ENCODE data around the gene ATG101. TPM values are rescaled to one million over a fixed set of nuclear protein-coding genes. Genes with fewer than 3 reads are reported as not detected.

ATG101 gene
- total RNA-seq, 1 donor from 2014 or later: 26.5 TPM

- DNase-seq: no peak
- ATAC-seq: no peak
- intact Hi-C loops (cut with micrococcal nuclease): no loop called here
Observed at GRCh38 chr12:52067081-52067374, 2.8 kb upstream of the ATG101 start.

DNA sequence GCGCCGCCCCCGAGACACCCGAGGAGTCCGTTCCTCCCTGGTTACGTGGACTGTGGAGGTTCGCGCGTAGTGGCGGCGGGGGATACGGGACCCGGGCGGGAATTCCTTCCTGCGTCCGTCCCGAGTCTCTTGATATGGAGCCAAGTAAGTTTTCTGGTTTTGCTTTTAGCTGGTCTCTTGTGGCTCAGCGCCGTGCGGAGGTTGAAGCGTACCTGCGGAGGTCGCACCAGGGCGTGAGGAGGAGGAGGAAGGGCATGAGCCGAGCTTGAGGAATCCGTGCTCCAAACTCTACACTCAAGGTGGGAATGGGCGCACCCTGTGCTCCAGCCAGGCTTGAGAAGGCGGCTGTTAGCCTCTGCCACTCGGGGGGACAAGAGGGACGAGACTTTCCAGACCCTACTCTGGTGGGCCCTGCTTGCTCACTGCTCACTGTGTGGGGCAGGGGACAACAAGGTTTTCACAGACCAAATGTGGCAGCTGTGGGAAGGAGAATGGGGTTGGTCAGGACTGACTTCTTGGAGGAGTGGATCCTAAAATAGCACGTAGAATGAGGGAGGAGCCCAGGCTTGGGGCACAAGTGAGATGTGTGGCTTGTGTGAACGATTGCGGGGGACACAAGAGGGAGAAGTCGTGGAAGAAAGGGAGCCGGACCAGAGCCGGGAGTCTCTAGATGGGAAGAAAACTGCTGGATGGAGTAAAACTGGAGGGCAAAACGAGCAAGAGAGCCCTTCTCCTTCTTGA is 577 bp downstream of the ATG101 start:
- ATAC-seq: peak; percentile 30
- intact Hi-C loops (cut with micrococcal nuclease): no loop called here
- DNase-seq: no peak

- ATAC-seq (no peak), DNase-seq (peak; percentile 67)
- intact Hi-C loops (cut with micrococcal nuclease): no loop called here
Observed at GRCh38 chr12:52073531-52074381, 4.0 kb downstream of the ATG101 start.

- ATAC-seq (no peak), DNase-seq (no peak)
- intact Hi-C loops (cut with micrococcal nuclease): no loop called here
Observed at GRCh38 chr12:52074971-52075724, 5.4 kb downstream of the ATG101 start.

DNA sequence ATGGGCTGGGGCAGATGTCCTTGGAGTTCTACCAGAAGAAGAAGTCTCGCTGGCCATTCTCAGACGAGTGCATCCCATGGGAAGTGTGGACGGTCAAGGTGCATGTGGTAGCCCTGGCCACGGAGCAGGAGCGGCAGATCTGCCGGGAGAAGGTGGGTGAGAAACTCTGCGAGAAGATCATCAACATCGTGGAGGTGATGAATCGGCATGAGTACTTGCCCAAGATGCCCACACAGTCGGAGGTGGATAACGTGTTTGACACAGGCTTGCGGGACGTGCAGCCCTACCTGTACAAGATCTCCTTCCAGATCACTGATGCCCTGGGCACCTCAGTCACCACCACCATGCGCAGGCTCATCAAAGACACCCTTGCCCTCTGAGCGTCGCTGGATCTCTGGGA is 7.0 kb downstream of the ATG101 start:
- intact Hi-C loops (cut with micrococcal nuclease): no loop called here
- ATAC-seq (no peak), DNase-seq (no peak)

GRCh38 chr12:52078276-52078675 is 8.5 kb downstream of the ATG101 start:
- intact Hi-C loops (cut with micrococcal nuclease): no loop called here
- no peak for DNase-seq
- no peak for ATAC-seq

DNA sequence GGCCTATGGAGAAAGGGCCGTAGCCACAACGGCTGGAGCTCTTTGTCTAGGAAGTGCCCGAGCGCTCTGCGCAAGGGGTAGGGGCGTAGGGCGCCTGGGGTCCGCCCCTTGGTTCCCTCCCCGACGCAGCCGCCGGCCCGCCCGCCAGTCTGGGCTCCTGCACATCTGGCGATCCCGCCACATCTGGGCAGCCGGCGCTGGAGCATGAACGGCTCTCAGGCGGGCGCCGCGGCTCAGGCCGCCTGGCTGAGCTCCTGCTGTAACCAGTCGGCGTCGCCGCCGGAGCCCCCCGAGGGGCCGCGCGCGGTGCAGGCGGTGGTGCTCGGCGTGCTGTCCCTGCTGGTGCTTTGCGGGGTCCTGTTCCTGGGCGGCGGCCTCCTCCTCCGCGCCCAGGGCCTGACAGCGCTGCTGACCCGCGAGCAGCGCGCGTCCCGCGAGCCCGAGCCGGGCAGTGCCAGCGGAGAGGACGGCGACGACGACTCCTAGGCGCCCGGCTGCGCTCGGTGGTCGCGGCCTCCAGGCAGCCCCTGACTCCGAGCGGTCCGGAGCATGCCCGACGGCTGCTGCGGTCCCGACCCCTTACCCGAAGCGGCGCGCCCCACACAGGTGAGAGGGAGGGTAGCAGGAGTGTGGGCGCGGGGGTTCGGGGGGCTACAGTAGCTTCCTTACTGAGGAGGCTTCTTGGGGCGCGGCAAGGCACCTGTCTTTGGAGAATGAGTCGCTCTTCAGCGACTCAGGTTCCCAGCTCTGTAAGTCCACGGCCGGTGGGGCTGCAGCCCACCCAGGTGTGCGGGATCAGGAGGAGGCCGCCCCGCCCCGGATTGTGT is 10.0 kb downstream of the ATG101 start, which contains the start of gene SMIM41:
TSS of gene SMIM41 (plus strand) at position 129 of the 827 bp plus-strand sequence. CDS start at position 205, 76 bp downstream.
- ATAC-seq (peak; percentile 33), DNase-seq (no peak)
- intact Hi-C loops (cut with micrococcal nuclease): loop anchor here (5.0 kb wide), 1 partner anchor 52 kb away; no protein-coding TSS in a partner anchor

GRCh38 chr12:52080403-52081251 is 10.8 kb downstream of the ATG101 start:
- intact Hi-C loops (cut with micrococcal nuclease): loop anchor here (5.0 kb wide), 1 partner anchor 53 kb away; no protein-coding TSS in a partner anchor
- DNase-seq (no peak), ATAC-seq (peak; percentile 4)

DNA sequence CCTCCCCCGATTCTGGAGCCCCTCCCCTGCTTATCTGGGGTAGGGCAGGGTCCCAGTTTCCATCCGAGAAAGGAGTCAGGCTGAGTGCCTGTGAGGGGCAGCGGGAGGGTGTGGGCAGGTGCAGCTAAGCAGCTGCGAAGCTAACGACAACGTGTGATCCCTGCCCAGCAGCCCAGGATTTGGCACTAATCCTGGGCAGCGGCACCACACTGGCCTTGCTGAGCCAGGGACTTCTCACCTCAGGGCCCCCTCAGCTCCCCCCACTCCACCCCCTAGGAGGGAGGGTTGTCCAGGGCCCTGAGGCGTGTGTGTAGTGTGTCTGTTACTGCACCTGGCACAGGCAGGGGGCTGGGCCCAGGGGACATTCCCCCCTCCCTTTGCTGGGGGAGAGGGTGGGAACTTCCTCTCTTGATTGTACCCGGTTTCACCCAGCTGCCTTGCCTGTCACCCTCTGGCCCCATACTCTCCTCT is 11.5 kb downstream of the ATG101 start:
- ATAC-seq (peak; percentile 11), DNase-seq (no peak)
- intact Hi-C loops (cut with micrococcal nuclease): loop anchor here (5.0 kb wide), 1 partner anchor 54 kb away; no protein-coding TSS in a partner anchor

- DNase-seq: peak; percentile 67
- ATAC-seq: peak; percentile 69
- intact Hi-C loops (cut with micrococcal nuclease): loop anchor here (5.0 kb wide), 1 partner anchor 55 kb away; no protein-coding TSS in a partner anchor
Observed at GRCh38 chr12:52082026-52082668, 12.4 kb downstream of the ATG101 start.

DNA sequence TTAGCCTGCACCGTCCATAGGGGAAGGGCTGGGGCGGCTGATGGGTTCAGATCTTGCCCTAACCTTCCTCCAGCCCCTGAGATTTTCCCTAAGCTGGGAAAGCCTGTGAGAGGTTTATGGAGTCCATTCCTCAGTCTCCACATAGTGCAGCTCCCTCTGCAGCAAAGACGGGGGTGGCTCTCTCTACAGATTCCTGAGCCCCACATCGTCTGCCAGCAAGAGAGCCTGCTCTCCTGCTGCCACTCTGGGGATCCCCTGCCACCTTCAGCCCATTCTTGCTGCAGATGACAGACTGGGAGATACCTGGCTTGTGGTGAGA is 12.8 kb downstream of the ATG101 start:
- intact Hi-C loops (cut with micrococcal nuclease): loop anchor here (5.0 kb wide), 1 partner anchor 55 kb away; no protein-coding TSS in a partner anchor
- ATAC-seq (no peak), DNase-seq (no peak)

DNA sequence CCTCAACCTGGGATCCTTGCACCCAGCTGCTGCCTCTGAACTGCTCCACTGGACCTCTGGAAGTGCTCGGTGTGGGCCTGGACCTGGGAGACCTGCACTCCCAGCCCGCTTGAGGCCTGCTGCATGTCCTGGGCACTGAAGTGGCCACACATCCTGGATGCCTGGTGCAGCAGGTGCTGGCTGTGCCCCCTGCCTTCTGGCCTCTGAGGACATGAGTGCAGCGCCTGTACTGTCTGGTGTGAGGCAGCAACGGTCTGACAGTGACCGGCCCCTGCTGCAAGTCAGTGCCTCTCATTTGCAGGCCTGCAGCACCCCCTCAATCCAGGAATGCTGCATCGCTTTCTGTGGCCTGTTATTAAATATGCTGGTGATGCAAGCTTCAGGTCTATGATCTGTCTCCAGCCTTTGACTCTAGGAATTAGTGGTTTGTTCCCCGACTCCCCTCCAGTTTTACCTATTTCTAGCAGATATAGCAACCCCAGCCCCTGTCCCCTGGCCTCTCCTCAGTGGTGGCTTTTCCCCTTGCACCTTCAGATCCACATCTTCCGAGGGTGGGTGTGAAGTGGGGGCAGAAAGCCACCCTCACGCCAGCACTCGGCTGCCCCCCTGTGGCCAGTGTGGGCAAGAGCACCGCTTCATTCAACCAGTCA is 13.3 kb downstream of the ATG101 start:
- intact Hi-C loops (cut with micrococcal nuclease): loop anchor here (5.0 kb wide), 1 partner anchor 56 kb away; no protein-coding TSS in a partner anchor
- peak; percentile 55 for ATAC-seq

DNA sequence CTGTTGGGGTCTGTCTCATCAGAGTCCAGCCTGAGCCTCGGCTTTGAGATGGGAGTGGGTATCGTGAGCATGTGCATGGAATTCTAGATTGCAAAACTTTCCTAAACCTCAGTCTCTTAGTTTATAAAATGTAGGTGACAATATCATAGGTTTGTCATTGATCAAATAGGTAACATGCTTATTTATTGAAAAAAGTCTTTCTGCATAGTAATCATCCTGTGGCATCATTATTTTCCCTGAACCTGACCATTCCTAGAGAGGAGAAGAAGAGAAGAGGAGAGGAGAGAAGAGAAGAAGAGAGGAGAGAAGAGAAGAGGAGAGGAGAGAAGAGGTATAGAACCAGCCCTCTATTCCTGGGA is 13.8 kb downstream of the ATG101 start:
- DNase-seq (no peak), ATAC-seq (no peak)
- intact Hi-C loops (cut with micrococcal nuclease): loop anchor here (5.0 kb wide), 1 partner anchor 56 kb away; no protein-coding TSS in a partner anchor

More for the DNA sequence above, 13.3 kb downstream of the ATG101 start:
- DNase-seq: peak; percentile 75

DNA sequence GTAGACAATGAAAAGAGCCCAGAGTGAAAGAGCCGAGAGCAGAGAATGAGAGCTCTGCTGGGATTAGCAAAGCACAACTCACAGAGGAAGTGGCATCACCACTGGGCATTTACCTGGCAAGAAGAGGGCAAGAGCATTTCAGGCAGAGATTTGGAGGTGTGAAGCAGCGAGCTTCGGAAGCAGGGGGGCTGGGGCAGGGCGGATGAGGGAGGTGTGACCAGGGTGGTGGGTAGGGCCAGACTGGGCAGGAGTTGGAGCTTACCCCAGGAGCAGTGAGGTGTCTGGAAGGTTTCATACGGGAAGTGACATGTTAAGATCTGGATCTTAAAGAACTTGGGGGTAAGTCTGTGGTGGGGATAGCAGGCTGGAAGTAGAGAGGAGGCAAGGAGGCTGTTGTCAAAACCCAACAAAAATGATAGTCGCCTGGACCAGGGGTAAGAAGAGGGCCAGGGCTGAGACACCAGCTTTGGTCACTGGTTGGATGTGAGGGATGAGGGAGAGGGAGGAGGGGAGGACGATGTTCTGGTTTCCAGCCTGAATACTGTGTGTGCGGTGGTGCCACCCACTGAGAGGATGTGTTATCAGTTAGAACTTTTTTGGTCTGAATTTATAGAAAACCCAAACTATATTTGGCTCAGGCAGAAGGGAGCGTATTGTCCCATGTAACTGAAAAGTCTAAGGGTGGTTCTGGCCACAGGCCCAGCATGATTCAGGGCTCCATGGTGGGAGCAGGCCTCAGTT is 14.9 kb downstream of the ATG101 start:
- ATAC-seq (no peak), DNase-seq (no peak)
- intact Hi-C loops (cut with micrococcal nuclease): loop anchor here (5.0 kb wide), 1 partner anchor 57 kb away; no protein-coding TSS in a partner anchor

GRCh38 chr12:52085682-52086180 is 16.0 kb downstream of the ATG101 start:
- ATAC-seq: no peak
- intact Hi-C loops (cut with micrococcal nuclease): no loop called here
- no peak for DNase-seq

DNA sequence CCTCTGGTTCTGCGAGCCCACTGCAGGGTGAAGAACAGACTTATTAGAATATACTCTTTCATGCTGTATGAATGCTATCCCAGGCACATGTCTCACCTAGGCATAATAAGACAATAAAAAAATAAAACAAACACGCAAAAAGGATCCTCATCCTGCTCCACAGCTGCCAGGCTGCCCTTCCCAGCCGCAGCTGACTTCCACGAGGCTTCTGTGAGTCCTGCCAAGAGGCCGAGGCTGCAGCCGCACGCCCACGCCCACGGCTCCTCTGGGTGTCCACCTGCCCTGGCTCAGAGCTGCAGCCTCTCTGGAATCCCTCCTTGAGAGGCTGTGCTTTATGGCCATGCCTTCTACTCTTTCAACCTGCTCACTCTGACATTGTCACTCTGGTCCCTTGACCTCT is 16.6 kb downstream of the ATG101 start:
- DNase-seq: no peak
- intact Hi-C loops (cut with micrococcal nuclease): no loop called here
- no peak for ATAC-seq

Measured in left ventricle myocardium superior (tissue), 1 donor.